Left lobe of liver (tissue), 2 donors: ENCODE measurements around the gene MEA1. TPM values are rescaled to one million over a fixed set of nuclear protein-coding genes. Genes with fewer than 3 reads are reported as not detected.
A peak's percentile ranks its signal among the peaks of the same experiment; 100 is the strongest.
"Not testable (repeated sequence)": the region's sequence is repeated elsewhere in the genome, so short reads cannot be mapped to it uniquely, and the experiment has no call there.

Source experiments
- ATAC-seq: fragments of 200-7000 bp; cut with Tn5 transposase; one replicate; pipeline ENCODE4 v1.9.1; 2020; ENCODE audit warnings: mild to moderate bottlenecking, moderate library complexity
- DNase-seq: peaks from one replicate; pipeline ENCODE4 v3.0.0-alpha.2; 2020; ENCODE audit warnings: low spot score
- total RNA-seq: library from RNA; stranded (reverse); gene quantifications from one replicate; pipeline ENCODE4 v1.2.1, GENCODE V29; 2021
- donor health status: DM: no; HTN: no; CAD: no; lungs with moderate emphysema.
- donor health status: DM: no; HTN: yes; CAD: no.

MEA1 gene
- total RNA-seq = 20.2 TPM

GRCh38 chr6:43013843-43014433 lies at the start of gene MEA1, which contains the start of gene KLHDC3:
MEA1 (minus strand) TSS chr6:43013946; CDS start chr6:43013813, 133 bp downstream.
KLHDC3 (plus strand) TSS chr6:43014249; CDS start chr6:43017193, 2,944 bp downstream.
- peak; percentile 99 for DNase-seq
- ATAC-seq = peak; percentile 97

GRCh38 chr6:43062818-43063217 lies 49.1 kb upstream of the MEA1 start:
- no peak for DNase-seq
- ATAC-seq = no peak

DNA sequence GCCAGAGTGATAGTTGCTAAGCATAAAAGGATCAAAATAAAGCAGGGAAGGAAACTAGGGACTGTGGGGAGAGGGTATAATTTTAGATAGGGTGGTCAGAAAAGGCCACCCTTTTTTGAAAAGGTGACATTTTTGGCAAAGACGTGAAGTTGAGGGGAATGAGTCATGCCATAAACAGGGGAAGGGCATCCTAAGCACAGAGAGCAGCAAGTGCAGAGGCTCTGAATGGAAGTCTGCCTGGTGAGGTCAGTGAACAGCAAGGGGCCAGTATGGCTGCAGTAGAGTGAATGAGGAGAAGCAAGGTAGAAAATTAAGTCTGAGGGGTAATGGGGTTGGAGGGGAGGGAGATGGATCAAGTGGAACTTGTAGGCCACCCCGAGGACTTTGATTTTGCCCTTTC lies 48.1 kb upstream of the MEA1 start:
- no peak for DNase-seq

GRCh38 chr6:43060755-43061633 lies 47.2 kb upstream of the MEA1 start:
- no peak for DNase-seq
- no peak for ATAC-seq

More for the DNA sequence above, 48.1 kb upstream of the MEA1 start:
- ATAC-seq = no peak

GRCh38 chr6:43060034-43060754 lies 46.4 kb upstream of the MEA1 start:
- ATAC-seq (peak; percentile 73), DNase-seq (peak; percentile 93)

DNA sequence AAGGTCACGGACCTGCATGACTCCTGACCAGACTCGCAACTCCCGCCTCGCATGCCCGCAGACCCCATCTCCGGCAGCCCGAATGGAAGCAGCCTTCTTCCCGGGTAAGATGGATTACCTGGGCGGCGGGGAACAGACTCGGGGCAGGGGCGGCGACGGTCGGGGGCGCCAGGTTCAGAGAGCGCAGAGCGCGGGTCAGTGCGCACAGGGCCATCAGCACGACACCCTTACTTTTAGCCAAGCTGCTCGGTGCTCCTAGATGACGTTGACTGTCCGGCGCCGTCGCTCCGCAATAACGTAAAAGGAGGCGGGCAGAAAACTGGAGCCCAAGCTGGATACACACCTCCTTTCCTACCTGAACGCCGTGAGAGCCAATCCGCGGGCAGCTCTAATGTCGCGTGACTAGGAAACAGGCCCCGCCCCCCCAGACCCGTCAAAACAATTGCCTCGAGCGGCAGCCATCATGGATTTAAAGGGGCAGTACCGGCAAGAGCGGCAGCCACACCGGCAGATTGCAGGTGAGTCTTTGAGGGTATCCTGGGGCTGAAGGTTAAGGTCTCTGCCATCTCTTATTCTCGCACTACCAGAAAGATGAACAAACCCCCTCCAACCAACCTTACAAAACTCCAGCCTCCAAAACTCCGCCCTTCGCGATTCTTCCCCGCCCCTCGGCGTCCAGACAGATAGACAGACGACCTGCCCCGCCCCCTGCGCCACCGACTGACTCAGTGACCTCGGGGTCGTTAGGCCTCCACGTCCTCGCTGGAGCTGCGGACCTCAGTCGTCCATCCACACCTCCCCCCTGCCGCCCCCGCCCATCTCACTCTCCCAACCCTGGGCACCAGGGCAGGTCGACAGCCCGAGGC lies 45.7 kb upstream of the MEA1 start, which contains the start of the genes KLC4 and MRPL2:
TSS of gene KLC4 (plus strand) at position 464 of the 866 bp plus-strand sequence. CDS start 1,705 bp downstream, outside the sequence.
TSS of gene MRPL2 (minus strand) at position 267 of the 866 bp plus-strand sequence. CDS start at position 214, 53 bp downstream.
- ATAC-seq (peak; percentile 85), DNase-seq (peak; percentile 100)

DNA sequence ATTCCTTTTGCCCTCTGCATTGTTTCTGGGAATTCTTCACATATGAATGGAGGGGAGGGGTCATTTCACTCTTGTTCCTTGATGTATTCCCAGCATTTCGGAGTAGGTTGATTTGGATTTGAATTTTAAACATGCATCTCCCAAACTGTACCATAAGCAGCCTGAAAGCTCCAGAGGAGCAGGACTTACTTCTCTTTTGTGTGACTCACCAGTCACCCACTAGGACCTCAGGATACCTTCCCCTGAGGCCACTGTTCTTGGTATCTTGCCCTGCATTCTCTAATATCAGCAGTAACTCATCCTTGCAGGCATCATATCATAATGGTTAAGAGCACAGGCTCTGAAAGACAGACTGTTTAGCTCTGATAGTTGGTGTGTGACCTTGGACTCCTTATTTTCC lies 44.8 kb upstream of the MEA1 start:
- ATAC-seq = no peak
- no peak for DNase-seq

- DNase-seq (no peak), ATAC-seq (no peak)
Measured at GRCh38 chr6:43055966-43056365, 42.2 kb upstream of the MEA1 start.

- DNase-seq (no peak), ATAC-seq (peak; percentile 24)
Measured at GRCh38 chr6:43054206-43054943, 40.6 kb upstream of the MEA1 start.

- DNase-seq (peak; percentile 95), ATAC-seq (peak; percentile 95)
Measured at GRCh38 chr6:43053545-43054205, 39.9 kb upstream of the MEA1 start, which contains the start of gene CUL7. CUL7 (minus strand) TSS chr6:43053851; CDS start chr6:43052788, 1,063 bp downstream.

GRCh38 chr6:43052842-43053544 lies 39.2 kb upstream of the MEA1 start:
- DNase-seq = no peak

DNA sequence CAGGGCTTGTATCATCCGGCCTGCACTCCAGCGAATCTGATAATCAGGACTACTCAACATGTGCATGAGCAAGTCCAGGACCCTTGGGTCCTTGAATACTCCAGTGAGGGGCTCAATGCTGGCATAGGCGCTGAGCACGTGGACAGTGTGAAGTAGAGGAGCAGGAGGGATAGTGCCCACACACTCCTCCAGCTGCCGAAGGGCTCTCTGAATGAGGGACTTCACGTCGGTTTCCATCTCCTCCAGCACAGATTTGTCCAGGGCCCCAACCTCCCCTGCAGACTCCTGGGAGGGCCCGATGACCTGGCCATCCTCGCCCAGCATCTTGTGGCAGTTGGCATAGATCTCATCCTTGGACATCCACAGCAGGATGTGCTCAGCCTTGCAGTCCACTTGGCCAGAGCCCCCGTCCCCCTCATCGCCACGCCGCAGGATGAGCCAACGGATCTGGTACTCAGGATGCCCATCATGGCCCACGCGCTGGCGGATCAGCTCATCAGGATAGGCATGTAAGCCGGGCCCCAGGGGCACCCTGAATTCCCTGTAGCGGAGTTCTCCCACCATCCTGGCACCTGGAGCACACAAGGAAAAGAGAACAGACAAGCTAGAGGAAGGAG lies 38.6 kb upstream of the MEA1 start:
- no peak for ATAC-seq
- DNase-seq = no peak

More at GRCh38 chr6:43052842-43053544, 39.2 kb upstream of the MEA1 start:
- ATAC-seq = peak; percentile 39

GRCh38 chr6:43050981-43051380 lies 37.2 kb upstream of the MEA1 start:
- no peak for ATAC-seq
- no peak for DNase-seq

DNA sequence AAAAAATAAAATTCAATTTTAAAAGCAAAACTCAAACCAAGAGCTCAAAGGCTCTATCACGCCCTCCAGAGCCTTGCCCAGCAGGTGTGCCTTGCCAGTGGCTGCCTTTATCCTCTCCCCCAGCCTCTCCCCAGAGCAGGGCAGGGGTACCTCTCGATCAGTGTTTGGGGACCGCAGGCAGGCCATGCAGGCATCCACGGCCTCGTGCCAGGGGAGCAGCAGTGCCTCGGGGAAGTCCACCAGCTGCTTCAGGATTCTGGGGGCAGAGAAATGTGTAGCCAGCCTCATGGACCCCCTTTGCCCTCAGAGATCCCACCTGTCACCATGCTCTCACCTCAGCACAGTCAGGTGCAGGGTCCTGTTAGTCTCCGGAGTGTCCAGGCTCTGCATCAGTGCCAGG lies 34.3 kb upstream of the MEA1 start:
- no peak for DNase-seq
- no peak for ATAC-seq

GRCh38 chr6:43045371-43045930 lies 31.7 kb upstream of the MEA1 start:
- no peak for ATAC-seq
- no peak for DNase-seq

GRCh38 chr6:43043310-43043709 lies 29.6 kb upstream of the MEA1 start:
- no peak for DNase-seq
- no peak for ATAC-seq

DNA sequence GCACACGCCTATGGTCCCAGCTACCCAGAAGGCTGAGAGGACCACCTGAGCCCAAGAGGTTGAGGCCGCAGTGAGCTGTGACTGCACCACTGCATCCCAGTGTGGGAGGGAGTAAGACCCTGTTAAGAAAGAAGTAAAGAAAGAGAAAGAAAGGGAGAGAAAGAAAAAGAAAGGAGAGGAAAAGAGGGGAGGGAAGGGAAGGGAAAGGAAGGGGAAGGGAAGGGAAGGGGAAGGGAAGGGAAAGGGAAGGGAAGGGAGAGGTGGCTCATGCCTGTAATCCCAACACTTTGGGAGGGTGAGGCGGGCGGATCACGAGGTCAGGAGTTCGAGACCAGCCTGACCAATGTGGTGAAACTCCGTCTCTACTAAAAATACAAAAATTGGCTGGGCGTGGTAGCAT lies 27.7 kb upstream of the MEA1 start:
- DNase-seq, ATAC-seq: not testable (repeated sequence)
